ENCODE data around the gene GRIK2. TPM values are rescaled to one million over a fixed set of nuclear protein-coding genes. Genes with fewer than 3 reads are reported as not detected.

Gene GRIK2
- total RNA-seq, 1 donor from 2014 or later = 95.5 TPM

- H3K27ac Mint-ChIP-seq (ENCODE audit: unreplicated experiment) = peak overlapping the region; percentile 28
- H3K9me3 Mint-ChIP-seq (ENCODE audit: unreplicated experiment) = no peaks in the 10 kb centered on the region
- H3K4me1 Mint-ChIP-seq (ENCODE audit: low read depth, unreplicated experiment) = peaks cover 2% of the 10 kb centered on the region
- DNase-seq = no peak
- no peak overlapping the region for H3K4me3 Mint-ChIP-seq (ENCODE audit: unreplicated experiment)
- peaks cover 3% of the 10 kb centered on the region for H3K27me3 Mint-ChIP-seq (ENCODE audit: unreplicated experiment)
- TF ChIP-seq, protein P1, sequence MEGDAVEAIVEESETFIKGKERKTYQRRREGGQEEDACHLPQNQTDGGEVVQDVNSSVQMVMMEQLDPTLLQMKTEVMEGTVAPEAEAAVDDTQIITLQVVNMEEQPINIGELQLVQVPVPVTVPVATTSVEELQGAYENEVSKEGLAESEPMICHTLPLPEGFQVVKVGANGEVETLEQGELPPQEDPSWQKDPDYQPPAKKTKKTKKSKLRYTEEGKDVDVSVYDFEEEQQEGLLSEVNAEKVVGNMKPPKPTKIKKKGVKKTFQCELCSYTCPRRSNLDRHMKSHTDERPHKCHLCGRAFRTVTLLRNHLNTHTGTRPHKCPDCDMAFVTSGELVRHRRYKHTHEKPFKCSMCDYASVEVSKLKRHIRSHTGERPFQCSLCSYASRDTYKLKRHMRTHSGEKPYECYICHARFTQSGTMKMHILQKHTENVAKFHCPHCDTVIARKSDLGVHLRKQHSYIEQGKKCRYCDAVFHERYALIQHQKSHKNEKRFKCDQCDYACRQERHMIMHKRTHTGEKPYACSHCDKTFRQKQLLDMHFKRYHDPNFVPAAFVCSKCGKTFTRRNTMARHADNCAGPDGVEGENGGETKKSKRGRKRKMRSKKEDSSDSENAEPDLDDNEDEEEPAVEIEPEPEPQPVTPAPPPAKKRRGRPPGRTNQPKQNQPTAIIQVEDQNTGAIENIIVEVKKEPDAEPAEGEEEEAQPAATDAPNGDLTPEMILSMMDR (IDR thresholded peaks at IDR 0.05; ENCODE audit: partially characterized antibody, unreplicated experiment) = no peak
- H3K36me3 Mint-ChIP-seq (ENCODE audit: unreplicated experiment) = no peaks in the 10 kb centered on the region
Measured at GRCh38 chr6:101578306-101578705, 184.8 kb downstream of the GRIK2 start.

- TF ChIP-seq, protein P1 (IDR thresholded peaks at IDR 0.05; ENCODE audit: partially characterized antibody, unreplicated experiment) = no peak
- H3K9me3 Mint-ChIP-seq (ENCODE audit: unreplicated experiment) = no peaks in the 10 kb centered on the region
- no peak for DNase-seq
- no peak overlapping the region for H3K4me3 Mint-ChIP-seq (ENCODE audit: unreplicated experiment)
- no peaks in the 10 kb centered on the region for H3K36me3 Mint-ChIP-seq (ENCODE audit: unreplicated experiment)
- H3K4me1 Mint-ChIP-seq (ENCODE audit: low read depth, unreplicated experiment) = peaks cover 2% of the 10 kb centered on the region
- peaks cover 5% of the 10 kb centered on the region for H3K27me3 Mint-ChIP-seq (ENCODE audit: unreplicated experiment)
- no peak overlapping the region for H3K27ac Mint-ChIP-seq (ENCODE audit: unreplicated experiment)
Measured at GRCh38 chr6:101582792-101583191, 189.3 kb downstream of the GRIK2 start.

GRCh38 chr6:101585501-101585900, 192.0 kb downstream of the GRIK2 start:
- no peak for DNase-seq
- no peaks in the 10 kb centered on the region for H3K36me3 Mint-ChIP-seq (ENCODE audit: unreplicated experiment)
- TF ChIP-seq, protein P1 (IDR thresholded peaks at IDR 0.05; ENCODE audit: partially characterized antibody, unreplicated experiment) = no peak
- no peaks in the 10 kb centered on the region for H3K9me3 Mint-ChIP-seq (ENCODE audit: unreplicated experiment)
- H3K4me1 Mint-ChIP-seq (ENCODE audit: low read depth, unreplicated experiment) = peaks cover 2% of the 10 kb centered on the region
- no peak overlapping the region for H3K4me3 Mint-ChIP-seq (ENCODE audit: unreplicated experiment)
- no peak overlapping the region for H3K27ac Mint-ChIP-seq (ENCODE audit: unreplicated experiment)
- H3K27me3 Mint-ChIP-seq (ENCODE audit: unreplicated experiment) = peaks cover 5% of the 10 kb centered on the region

- TF ChIP-seq, protein P1 (IDR thresholded peaks at IDR 0.05; ENCODE audit: partially characterized antibody, unreplicated experiment) = no peak
- DNase-seq = no peak
- Mint-ChIP-seq H3K27ac (ENCODE audit: unreplicated experiment) (no peak overlapping the region), H3K27me3 (ENCODE audit: unreplicated experiment) (peaks cover 2% of the 10 kb centered on the region), H3K4me3 (ENCODE audit: unreplicated experiment) (no peak overlapping the region), H3K4me1 (ENCODE audit: low read depth, unreplicated experiment) (no peaks in the 10 kb centered on the region), H3K36me3 (ENCODE audit: unreplicated experiment) (no peaks in the 10 kb centered on the region), H3K9me3 (ENCODE audit: unreplicated experiment) (peaks cover 2% of the 10 kb centered on the region)
Measured at GRCh38 chr6:101588343-101588742, 194.8 kb downstream of the GRIK2 start.

GRCh38 chr6:101595276-101595675, 201.8 kb downstream of the GRIK2 start:
- H3K9me3 Mint-ChIP-seq (ENCODE audit: unreplicated experiment) = peaks cover 2% of the 10 kb centered on the region
- no peaks in the 10 kb centered on the region for H3K36me3 Mint-ChIP-seq (ENCODE audit: unreplicated experiment)
- H3K27ac Mint-ChIP-seq (ENCODE audit: unreplicated experiment) = no peak overlapping the region
- H3K27me3 Mint-ChIP-seq (ENCODE audit: unreplicated experiment) = no peaks in the 10 kb centered on the region
- TF ChIP-seq, protein P1 (IDR thresholded peaks at IDR 0.05; ENCODE audit: partially characterized antibody, unreplicated experiment) = no peak
- DNase-seq = no peak
- no peaks in the 10 kb centered on the region for H3K4me1 Mint-ChIP-seq (ENCODE audit: low read depth, unreplicated experiment)
- no peak overlapping the region for H3K4me3 Mint-ChIP-seq (ENCODE audit: unreplicated experiment)
